GM18526 (cell line): Measurements from ENCODE around the gene CEND1.

Experiments used
- POLR2A ChIP-seq: IDR thresholded peaks from 3 replicates; pipeline ENCODE4 v1.6.1; 2011; ENCODE audit not compliant: insufficient read length; ENCODE audit errors: extremely low read depth

The CEND1 gene

DNA sequence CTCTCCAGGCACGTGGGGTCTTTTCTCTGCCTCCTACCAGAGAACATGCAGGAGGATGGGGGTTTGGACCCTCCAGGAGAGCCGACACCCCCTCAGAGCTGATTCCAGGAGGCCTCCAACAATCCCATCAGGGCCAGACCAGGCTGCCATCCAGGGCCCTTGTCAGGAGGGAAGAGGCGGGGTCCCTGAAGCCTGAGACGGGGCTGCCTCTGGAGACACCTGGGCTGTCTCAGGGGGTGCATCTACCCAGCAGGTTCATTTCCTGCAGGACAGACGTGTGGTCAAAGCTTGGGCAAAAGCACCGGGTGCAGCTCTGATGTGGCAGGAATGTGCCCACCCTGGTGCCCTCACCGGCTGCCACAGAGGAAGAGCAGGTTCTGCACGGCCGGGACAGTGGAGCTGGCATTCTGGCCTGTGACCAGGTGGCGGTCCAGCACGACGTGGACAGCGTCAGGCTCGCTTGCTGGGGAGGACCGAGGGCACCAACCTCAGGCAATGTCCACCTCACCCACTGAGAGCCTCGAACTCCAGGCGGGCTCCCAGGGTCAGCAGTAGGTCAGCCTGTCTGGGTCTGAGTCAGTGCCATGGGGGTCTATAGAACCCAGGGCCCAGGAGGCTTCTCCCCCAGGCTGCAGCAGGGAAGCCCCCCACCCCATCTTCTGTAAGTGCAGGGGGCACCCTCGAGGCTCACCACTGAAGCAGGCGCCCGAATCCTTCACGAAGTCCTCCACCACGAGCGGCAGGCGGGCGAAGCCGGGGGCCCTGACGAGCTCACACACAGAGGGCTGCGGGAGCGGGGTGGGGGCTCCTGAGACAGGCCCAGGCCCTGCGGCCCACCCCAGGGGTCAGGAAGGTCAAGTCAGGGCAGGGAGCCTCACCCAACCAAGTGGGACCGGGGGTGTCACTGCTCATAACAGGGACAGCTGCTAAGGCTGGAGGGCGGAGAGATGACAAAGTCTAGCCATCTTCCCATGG lies 19.0 kb downstream of the CEND1 start:
- TF ChIP-seq POLR2A: no peak

- no peak for TF ChIP-seq POLR2A
Observed at GRCh38 chr11:769887-770641, 19.8 kb downstream of the CEND1 start.

GRCh38 chr11:767238-767637 lies 22.7 kb downstream of the CEND1 start:
- TF ChIP-seq POLR2A: no peak

- no peak for TF ChIP-seq POLR2A
Observed at GRCh38 chr11:766936-767210, 23.0 kb downstream of the CEND1 start.

DNA sequence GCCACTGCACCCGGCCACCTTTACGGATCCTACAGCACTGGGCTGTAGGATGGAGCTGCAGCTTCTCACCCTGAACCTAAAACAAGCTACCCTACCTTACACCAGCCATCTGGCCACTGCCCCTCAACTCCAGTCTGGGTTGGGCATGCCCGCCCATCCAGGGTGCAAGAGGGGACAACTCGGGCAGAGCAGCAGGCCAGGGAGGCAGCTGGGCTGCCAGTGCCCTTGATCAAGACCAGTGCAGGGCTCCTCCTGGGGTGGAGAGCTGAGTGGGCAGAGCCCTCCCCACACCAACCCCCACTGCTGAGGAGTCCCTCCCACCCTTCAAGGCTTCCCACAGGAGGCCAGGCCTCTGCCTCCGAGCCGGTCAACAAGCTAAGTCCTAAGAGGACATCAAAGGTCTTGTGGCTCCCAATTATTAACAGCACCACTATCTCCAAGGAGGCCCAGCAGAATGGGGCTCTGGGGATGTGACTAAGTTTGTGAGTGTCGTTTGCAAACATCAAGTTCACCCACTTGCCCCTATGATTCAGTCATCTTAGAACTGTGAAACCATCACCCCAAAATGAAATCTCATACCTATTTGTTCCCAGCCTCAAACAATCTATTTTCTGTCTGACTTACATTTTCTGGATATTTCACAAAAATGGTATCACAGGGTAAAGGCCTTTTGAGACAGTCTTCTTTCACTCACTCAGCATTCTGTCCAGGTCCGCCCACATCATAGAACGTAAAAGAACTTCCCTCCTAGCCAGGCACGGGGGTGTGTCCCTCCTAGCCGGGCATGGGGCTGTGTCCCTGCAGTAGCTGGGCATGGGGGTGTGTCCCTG lies 23.6 kb downstream of the CEND1 start:
- no peak for TF ChIP-seq POLR2A

DNA sequence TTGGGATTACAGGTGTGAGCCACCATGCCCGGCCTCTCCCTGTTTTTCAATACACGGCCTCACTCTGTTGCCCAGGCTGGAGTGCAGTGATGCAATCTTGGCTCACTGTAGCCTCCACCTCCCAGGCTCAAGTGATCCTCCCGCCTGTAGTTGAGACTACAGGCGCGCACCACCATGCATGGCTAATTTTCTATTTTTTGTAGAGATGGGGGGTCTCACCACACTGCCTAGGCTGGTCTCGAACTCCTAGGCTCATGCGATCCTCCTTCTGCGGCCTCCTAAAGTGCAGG lies 24.1 kb downstream of the CEND1 start:
- no peak for TF ChIP-seq POLR2A

GRCh38 chr11:765025-765801 lies 24.7 kb downstream of the CEND1 start:
- TF ChIP-seq POLR2A: no peak

DNA sequence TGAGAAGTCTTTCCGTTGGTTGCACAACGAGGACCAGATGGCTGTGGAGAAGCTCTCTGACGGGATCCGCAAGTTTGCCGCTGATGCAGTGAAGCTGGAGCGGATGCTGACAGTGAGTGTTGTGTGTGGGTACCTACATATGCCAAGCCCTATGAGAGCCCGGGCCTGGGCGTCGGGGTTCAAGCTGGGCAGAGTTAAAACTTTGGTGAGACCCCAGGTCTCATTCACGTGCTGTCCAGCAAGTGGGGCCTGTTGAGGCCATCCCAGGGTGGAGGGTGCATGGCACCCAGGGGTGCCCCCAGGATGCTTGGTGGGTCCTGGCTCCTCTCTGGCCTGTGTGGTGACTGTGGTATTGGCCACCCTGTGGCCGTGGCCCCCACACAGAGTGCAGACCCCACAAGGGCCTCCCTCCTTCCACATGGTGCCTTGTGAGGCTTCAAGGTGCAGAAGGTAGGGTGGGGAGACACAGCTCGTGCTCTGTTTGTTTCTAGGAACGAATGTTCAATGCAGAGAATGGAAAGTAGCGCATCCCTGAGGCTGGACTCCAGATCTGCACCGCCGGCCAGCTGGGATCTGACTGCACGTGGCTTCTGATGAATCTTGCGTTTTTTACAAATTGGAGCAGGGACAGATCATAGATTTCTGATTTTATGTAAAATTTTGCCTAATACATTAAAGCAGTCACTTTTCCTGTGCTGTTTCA lies 25.4 kb downstream of the CEND1 start:
- no peak for TF ChIP-seq POLR2A

- TF ChIP-seq POLR2A: no peak
Observed at GRCh38 chr11:763549-764321, 26.2 kb downstream of the CEND1 start.

GRCh38 chr11:763073-763463 lies 26.8 kb downstream of the CEND1 start:
- no peak for TF ChIP-seq POLR2A

GRCh38 chr11:762421-763072 lies 27.3 kb downstream of the CEND1 start:
- TF ChIP-seq POLR2A: no peak

DNA sequence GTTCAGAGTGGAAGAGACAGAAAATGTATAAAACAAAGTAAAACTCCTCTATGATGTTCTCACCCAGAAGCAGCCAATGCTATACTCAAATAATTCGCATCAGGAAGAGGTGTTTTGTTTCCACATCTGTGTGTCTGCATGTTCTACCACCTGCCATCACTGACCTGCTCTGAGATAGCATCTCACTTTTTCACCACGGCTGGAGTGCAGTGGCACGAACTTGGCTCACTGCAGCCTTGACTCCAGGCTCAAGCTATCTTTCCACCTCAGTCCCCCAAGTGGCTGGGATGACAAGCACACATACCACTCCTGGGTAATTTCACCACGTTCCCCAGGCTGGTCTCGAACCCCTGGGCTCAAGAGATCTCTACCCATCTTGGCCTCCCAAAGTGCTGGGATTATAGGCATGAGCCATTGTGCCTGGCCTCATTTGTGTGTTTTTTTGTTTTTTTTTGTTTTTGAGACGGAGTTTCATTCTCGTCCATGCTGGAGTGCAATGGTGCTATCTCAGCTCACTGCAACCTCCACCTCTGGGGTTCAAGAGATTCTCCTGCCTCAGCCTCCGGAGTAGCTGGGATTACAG lies 28.3 kb downstream of the CEND1 start:
- no peak for TF ChIP-seq POLR2A

DNA sequence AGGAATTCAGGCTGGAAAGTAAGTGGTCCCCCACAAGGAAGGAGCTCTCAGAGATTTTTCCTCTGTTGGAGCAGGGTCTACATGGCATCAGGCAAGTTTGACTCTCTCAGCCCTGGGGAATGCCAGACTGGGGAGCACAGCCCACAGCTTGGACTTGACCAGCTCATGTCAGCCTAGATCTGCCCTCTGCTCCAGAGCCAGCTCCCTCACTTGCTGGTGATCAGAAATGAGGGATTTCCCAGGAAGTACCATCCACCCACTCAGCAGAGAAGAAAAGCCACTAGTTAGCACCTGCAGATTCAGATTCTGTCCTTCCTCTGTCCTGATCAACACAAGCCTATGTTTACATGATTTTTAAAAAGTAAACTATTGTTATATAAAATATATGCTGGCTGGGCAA lies 29.7 kb downstream of the CEND1 start:
- TF ChIP-seq POLR2A: no peak

GRCh38 chr11:749731-750130 lies 40.2 kb downstream of the CEND1 start:
- no peak for TF ChIP-seq POLR2A
